Measurements from ENCODE around the gene KIFC1. TPM values are rescaled to one million over a fixed set of nuclear protein-coding genes. Genes with fewer than 3 reads are reported as not detected.
A peak's percentile ranks its signal among the peaks of the same experiment; 100 is the strongest.

KIFC1 gene
- total and polyA plus RNA-seq, 2 donors (not counting 1 experiment from before 2014, with no cell fraction given), result 0.79 to 1.0 TPM

- Histone ChIP-seq H3K27ac (ENCODE audit: low read length in 2 of 2) (no peak overlapping the region), H3K36me3 (replicated peaks in 1 of 2; ENCODE audit: control extremely low read depth in 1 of 2, control insufficient read depth in 1 of 2, extremely low read depth in 1 of 2, insufficient read depth in 2 of 2, low read length in 1 of 2) (peaks cover 6 to 64% of the 10 kb centered on the region in 2 experiments), H3K4me3 (ENCODE audit: control extremely low read depth in 1 of 5, extremely low read depth in 1 of 5, insufficient read depth in 1 of 5, low read depth in 2 of 5, low read length in 4 of 5) (no peak overlapping the region), H4K20me1 (ENCODE audit: control insufficient read depth, insufficient read depth, low read length, poor library complexity, severe bottlenecking) (no peaks in the 10 kb centered on the region), H3K4me1 (ENCODE audit: control insufficient read depth in 2 of 2, insufficient read depth in 2 of 2, low read length in 2 of 2) (peaks cover 0 to under 1% of the 10 kb centered on the region in 2 donors), H3K4me2 (replicated peaks; ENCODE audit: low read depth, low read length, poor library complexity, severe bottlenecking) (no peak overlapping the region), H3K79me2 (ENCODE audit: control insufficient read depth, insufficient read depth, low read length) (no peaks in the 10 kb centered on the region), H3K9me3 (ENCODE audit: control extremely low read depth in 1 of 3, control insufficient read depth in 2 of 3, insufficient read depth in 1 of 3, low read length in 2 of 3) (no peaks in the 10 kb centered on the region), H3K27me3 (replicated peaks in 1 of 4; ENCODE audit: control extremely low read depth in 1 of 4, control insufficient read depth in 3 of 4, insufficient read depth in 4 of 4, low read length in 3 of 4) (no peaks in the 10 kb centered on the region), H3K9ac (ENCODE audit: low read length) (no peak overlapping the region), H2AFZ (ENCODE audit: insufficient read depth, low read depth, low read length, poor library complexity, severe bottlenecking) (no peak overlapping the region)
- H3K4me3 Mint-ChIP-seq, result no peak overlapping the region
- H3K27me3 Mint-ChIP-seq, result no peaks in the 10 kb centered on the region
- H3K9me3 Mint-ChIP-seq (ENCODE audit: insufficient read depth), result no peaks in the 10 kb centered on the region
- intact Hi-C loops (cut with micrococcal nuclease), result no loop called here
- POLR2A ChIA-PET, result interaction anchor here (0.5 to 0.7 kb wide), 4 partner anchors 13 to 256 kb away, joined by 3 to 6 read pairs (median 4); partner anchors contain the start of genes RPS18 and VPS52
- TF ChIP-seq CTCF (IDR thresholded peaks at IDR 0.05), result no peak
- TF ChIP-seq EZH2 (IDR thresholded peaks at IDR 0.05; ENCODE audit: borderline replicate concordance, insufficient read depth, low read depth, low read length, poor library complexity, severe bottlenecking), result no peak
- no peak for ATAC-seq (ENCODE audit: low read depth)
- CTCF ChIA-PET, result interaction anchor here (1.3 kb wide), 1 partner anchor 10 kb away, joined by 3 read pairs; no protein-coding TSS in a partner anchor
- H3K4me1 Mint-ChIP-seq, result peaks cover 2% of the 10 kb centered on the region
- WGBS (ENCODE audit: insufficient coverage), result 96% methylated on average over 3 of the region's 3 CpGs
- DNase-seq, result no peak
- peak overlapping the region; percentile 8 for H3K27ac Mint-ChIP-seq
Observed at GRCh38 chr6:33438978-33439594, 47.5 kb downstream of the KIFC1 start.

- H4K20me1 ChIP-seq (ENCODE audit: control insufficient read depth, insufficient read depth, low read length, poor library complexity, severe bottlenecking), result no peaks in the 10 kb centered on the region
- H3K9ac ChIP-seq (ENCODE audit: low read length), result no peak overlapping the region
- TF ChIP-seq EZH2 (IDR thresholded peaks at IDR 0.05; ENCODE audit: borderline replicate concordance, insufficient read depth, low read depth, low read length, poor library complexity, severe bottlenecking) (no peak), CTCF (IDR thresholded peaks at IDR 0.05) (no peak)
- Mint-ChIP-seq H3K4me3 (no peak overlapping the region), H3K27me3 (no peaks in the 10 kb centered on the region), H3K27ac (no peak overlapping the region), H3K9me3 (ENCODE audit: insufficient read depth) (no peaks in the 10 kb centered on the region), H3K4me1 (no peaks in the 10 kb centered on the region)
- H3K79me2 ChIP-seq (ENCODE audit: control insufficient read depth, insufficient read depth, low read length), result no peaks in the 10 kb centered on the region
- H3K4me3 ChIP-seq (ENCODE audit: control extremely low read depth in 1 of 5, extremely low read depth in 1 of 5, insufficient read depth in 1 of 5, low read depth in 2 of 5, low read length in 4 of 5), result no peak overlapping the region
- ChIA-PET POLR2A (interaction anchor here (0.6 kb wide), 1 partner anchor 9 kb away, joined by 3 read pairs; no protein-coding TSS in a partner anchor), CTCF (interaction anchor here (1.3 kb wide), 1 partner anchor 11 kb away, joined by 3 read pairs; no protein-coding TSS in a partner anchor)
- H2AFZ ChIP-seq (ENCODE audit: insufficient read depth, low read depth, low read length, poor library complexity, severe bottlenecking), result no peak overlapping the region
- H3K4me1 ChIP-seq (ENCODE audit: control insufficient read depth in 2 of 2, insufficient read depth in 2 of 2, low read length in 2 of 2), result no peaks in the 10 kb centered on the region
- H3K4me2 ChIP-seq (replicated peaks; ENCODE audit: low read depth, low read length, poor library complexity, severe bottlenecking), result no peak overlapping the region
- H3K27me3 ChIP-seq (replicated peaks in 1 of 4; ENCODE audit: control extremely low read depth in 1 of 4, control insufficient read depth in 3 of 4, insufficient read depth in 4 of 4, low read length in 3 of 4), result no peaks in the 10 kb centered on the region
- H3K27ac ChIP-seq (ENCODE audit: low read length in 2 of 2), result no peak overlapping the region
- 83% methylated on average over 9 of the region's 9 CpGs for WGBS (ENCODE audit: insufficient coverage)
- no peak for DNase-seq
- intact Hi-C loops (cut with micrococcal nuclease), result no loop called here
- H3K36me3 ChIP-seq (replicated peaks in 1 of 2; ENCODE audit: control extremely low read depth in 1 of 2, control insufficient read depth in 1 of 2, extremely low read depth in 1 of 2, insufficient read depth in 2 of 2, low read length in 1 of 2), result peaks cover 4 to 66% of the 10 kb centered on the region in 2 experiments
- H3K9me3 ChIP-seq (ENCODE audit: control extremely low read depth in 1 of 3, control insufficient read depth in 2 of 3, insufficient read depth in 1 of 3, low read length in 2 of 3), result no peaks in the 10 kb centered on the region
- ATAC-seq (ENCODE audit: low read depth), result no peak
Observed at GRCh38 chr6:33439956-33440648, 48.5 kb downstream of the KIFC1 start.

Data from B cell (primary cell).